Gastrocnemius medialis (tissue), 4 donors: Measurements from ENCODE around the gene MEF2D.

ENCODE experiments used
- POLR2A ChIP-seq, 2 donors: fragments of 450-650 bp; IDR thresholded peaks; one replicate each; pipeline ENCODE4 v1.6.1; 2017; ENCODE audit warnings: antibody characterized with exemption in 2 of 2, mild to moderate bottlenecking in 2 of 2, moderate library complexity in 2 of 2
- TF ChIP-seq, protein P1 (sequence below), 5 experiments: fragments of 450-650 bp in 3 of 5; fragments of 200-600 bp in 2 of 5; sonication (generic) in 2 of 5; IDR thresholded peaks in 4 of 5; conservative IDR thresholded peaks in 1 of 5; 1 replicate in 4 of 5; 2 replicates in 1 of 5; pipeline ENCODE4 v1.5.1; 2016 to 2019; ENCODE audit warnings: antibody characterized with exemption in 5 of 5, mild to moderate bottlenecking in 3 of 5, moderate library complexity in 3 of 5

GRCh38 chr1:156493742-156494141, 6.8 kb downstream of the MEF2D start:
- TF ChIP-seq POLR2A (IDR thresholded peaks at IDR 0.05), result no peak
- TF ChIP-seq, protein P1, sequence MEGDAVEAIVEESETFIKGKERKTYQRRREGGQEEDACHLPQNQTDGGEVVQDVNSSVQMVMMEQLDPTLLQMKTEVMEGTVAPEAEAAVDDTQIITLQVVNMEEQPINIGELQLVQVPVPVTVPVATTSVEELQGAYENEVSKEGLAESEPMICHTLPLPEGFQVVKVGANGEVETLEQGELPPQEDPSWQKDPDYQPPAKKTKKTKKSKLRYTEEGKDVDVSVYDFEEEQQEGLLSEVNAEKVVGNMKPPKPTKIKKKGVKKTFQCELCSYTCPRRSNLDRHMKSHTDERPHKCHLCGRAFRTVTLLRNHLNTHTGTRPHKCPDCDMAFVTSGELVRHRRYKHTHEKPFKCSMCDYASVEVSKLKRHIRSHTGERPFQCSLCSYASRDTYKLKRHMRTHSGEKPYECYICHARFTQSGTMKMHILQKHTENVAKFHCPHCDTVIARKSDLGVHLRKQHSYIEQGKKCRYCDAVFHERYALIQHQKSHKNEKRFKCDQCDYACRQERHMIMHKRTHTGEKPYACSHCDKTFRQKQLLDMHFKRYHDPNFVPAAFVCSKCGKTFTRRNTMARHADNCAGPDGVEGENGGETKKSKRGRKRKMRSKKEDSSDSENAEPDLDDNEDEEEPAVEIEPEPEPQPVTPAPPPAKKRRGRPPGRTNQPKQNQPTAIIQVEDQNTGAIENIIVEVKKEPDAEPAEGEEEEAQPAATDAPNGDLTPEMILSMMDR (IDR thresholded peaks at IDR 0.05 in 4 of 5, conservative IDR thresholded peaks at IDR 0.05 in 1 of 5), result no peak
